ENCODE data around the gene ATG16L1.

- no peak for TF ChIP-seq EZH2 (IDR thresholded peaks at IDR 0.05; ENCODE audit: borderline replicate concordance, low read depth, low read length, poor library complexity, severe bottlenecking)
- TF ChIP-seq CTCF (conservative IDR thresholded peaks at IDR 0.05; ENCODE audit: low read depth, low read length), result no peak
Measured at GRCh38 chr2:233203060-233203459, 48.4 kb upstream of the ATG16L1 start.
